CD4-positive, alpha-beta T cell treated with Interleukin-12 subunit alpha and Interleukin-12 subunit beta, for 1 hour (primary cell): ENCODE results near the gene SETD4.
A peak's percentile ranks its signal among the peaks of the same experiment; 100 is the strongest.

Experiments
- DNase-seq: peaks from one replicate; pipeline ENCODE4 v3.0.0-alpha.2; 2020

The SETD4 gene

GRCh38 chr21:36041910-36042309 is 18.4 kb downstream of the SETD4 start:
- no peak for DNase-seq

GRCh38 chr21:36040389-36040788 is 19.9 kb downstream of the SETD4 start:
- no peak for DNase-seq

- no peak for DNase-seq
These were observed 20.5 kb downstream of the SETD4 start for GRCh38 chr21:36039861-36040260.

- no peak for DNase-seq
These were observed 21.4 kb downstream of the SETD4 start for GRCh38 chr21:36038701-36039497.

GRCh38 chr21:36035381-36035791 is 24.9 kb downstream of the SETD4 start:
- no peak for DNase-seq

- DNase-seq: no peak
These were observed 26.0 kb downstream of the SETD4 start for GRCh38 chr21:36034211-36034913.

GRCh38 chr21:36032647-36033406 is 27.5 kb downstream of the SETD4 start:
- DNase-seq: no peak

GRCh38 chr21:36030581-36031189 is 29.6 kb downstream of the SETD4 start:
- no peak for DNase-seq

- no peak for DNase-seq
These were observed 31.0 kb downstream of the SETD4 start for GRCh38 chr21:36029309-36029708.

- DNase-seq: peak; percentile 70
These were observed 31.9 kb downstream of the SETD4 start for GRCh38 chr21:36028127-36029069.

- DNase-seq: no peak
These were observed 33.0 kb downstream of the SETD4 start for GRCh38 chr21:36027347-36027746.

- no peak for DNase-seq
These were observed 35.5 kb downstream of the SETD4 start for GRCh38 chr21:36024782-36025181.

GRCh38 chr21:36023092-36023480 is 37.2 kb downstream of the SETD4 start:
- DNase-seq: no peak

GRCh38 chr21:36022427-36023091 is 37.8 kb downstream of the SETD4 start:
- DNase-seq: no peak

- DNase-seq: no peak
These were observed 39.0 kb downstream of the SETD4 start for GRCh38 chr21:36021251-36021837.

GRCh38 chr21:36015045-36015444 is 45.3 kb downstream of the SETD4 start:
- DNase-seq: no peak

GRCh38 chr21:36010801-36011200 is 49.5 kb downstream of the SETD4 start:
- no peak for DNase-seq

GRCh38 chr21:36008505-36008904 is 51.8 kb downstream of the SETD4 start:
- DNase-seq: no peak

- DNase-seq: no peak
These were observed 54.4 kb downstream of the SETD4 start for GRCh38 chr21:36005879-36006400.

- DNase-seq: no peak
These were observed 55.3 kb downstream of the SETD4 start for GRCh38 chr21:36005018-36005417.

- DNase-seq: no peak
These were observed 55.9 kb downstream of the SETD4 start for GRCh38 chr21:36004441-36004840.
